Fibroblast of pulmonary artery (primary cell): ENCODE results near the gene FOXP2.
"Not testable (repeated sequence)": the region's sequence is repeated elsewhere in the genome, so short reads cannot be mapped to it uniquely, and the experiment has no call there.

Experiments
- DNase-seq: peaks from one replicate; pipeline ENCODE4 v3.0.0-alpha.2; 2010; ENCODE audit warnings: low read depth
- H3K4me3 ChIP-seq: replicated peaks from 2 replicates; pipeline ENCODE4 v1.5.1; 2011; ENCODE audit warnings: low read depth, mild to moderate bottlenecking, control low read depth, low read length, moderate library complexity
- TF ChIP-seq, protein P1 (sequence below): IDR thresholded peaks from 2 replicates; pipeline ENCODE4 v1.5.1; 2011; ENCODE audit warnings: mild to moderate bottlenecking, control low read depth, low read length, inconsistent platforms; ENCODE audit errors: missing control alignments

Gene FOXP2

DNA sequence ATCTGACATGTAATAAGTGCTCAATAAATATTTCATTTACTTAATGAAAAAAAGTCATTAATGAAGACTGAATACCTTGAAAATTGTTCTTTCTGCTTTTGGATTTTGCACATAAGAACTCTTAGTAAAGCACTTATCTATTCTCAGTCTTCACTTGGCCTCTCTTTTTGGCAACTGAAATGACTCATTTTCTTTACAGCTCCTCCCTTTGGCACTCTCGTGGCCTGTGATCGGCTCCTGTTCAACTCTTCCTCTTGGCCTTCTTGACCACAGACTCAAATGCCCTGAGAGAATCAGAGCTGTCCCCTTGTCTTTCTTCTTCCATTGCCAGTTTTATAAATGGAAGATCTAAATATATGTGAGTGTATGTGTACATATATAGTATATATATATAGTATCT, 54.2 kb downstream of the FOXP2 start:
- TF ChIP-seq, protein P1, sequence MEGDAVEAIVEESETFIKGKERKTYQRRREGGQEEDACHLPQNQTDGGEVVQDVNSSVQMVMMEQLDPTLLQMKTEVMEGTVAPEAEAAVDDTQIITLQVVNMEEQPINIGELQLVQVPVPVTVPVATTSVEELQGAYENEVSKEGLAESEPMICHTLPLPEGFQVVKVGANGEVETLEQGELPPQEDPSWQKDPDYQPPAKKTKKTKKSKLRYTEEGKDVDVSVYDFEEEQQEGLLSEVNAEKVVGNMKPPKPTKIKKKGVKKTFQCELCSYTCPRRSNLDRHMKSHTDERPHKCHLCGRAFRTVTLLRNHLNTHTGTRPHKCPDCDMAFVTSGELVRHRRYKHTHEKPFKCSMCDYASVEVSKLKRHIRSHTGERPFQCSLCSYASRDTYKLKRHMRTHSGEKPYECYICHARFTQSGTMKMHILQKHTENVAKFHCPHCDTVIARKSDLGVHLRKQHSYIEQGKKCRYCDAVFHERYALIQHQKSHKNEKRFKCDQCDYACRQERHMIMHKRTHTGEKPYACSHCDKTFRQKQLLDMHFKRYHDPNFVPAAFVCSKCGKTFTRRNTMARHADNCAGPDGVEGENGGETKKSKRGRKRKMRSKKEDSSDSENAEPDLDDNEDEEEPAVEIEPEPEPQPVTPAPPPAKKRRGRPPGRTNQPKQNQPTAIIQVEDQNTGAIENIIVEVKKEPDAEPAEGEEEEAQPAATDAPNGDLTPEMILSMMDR = no peak
- DNase-seq = no peak
- no peak overlapping the region for H3K4me3 ChIP-seq

DNA sequence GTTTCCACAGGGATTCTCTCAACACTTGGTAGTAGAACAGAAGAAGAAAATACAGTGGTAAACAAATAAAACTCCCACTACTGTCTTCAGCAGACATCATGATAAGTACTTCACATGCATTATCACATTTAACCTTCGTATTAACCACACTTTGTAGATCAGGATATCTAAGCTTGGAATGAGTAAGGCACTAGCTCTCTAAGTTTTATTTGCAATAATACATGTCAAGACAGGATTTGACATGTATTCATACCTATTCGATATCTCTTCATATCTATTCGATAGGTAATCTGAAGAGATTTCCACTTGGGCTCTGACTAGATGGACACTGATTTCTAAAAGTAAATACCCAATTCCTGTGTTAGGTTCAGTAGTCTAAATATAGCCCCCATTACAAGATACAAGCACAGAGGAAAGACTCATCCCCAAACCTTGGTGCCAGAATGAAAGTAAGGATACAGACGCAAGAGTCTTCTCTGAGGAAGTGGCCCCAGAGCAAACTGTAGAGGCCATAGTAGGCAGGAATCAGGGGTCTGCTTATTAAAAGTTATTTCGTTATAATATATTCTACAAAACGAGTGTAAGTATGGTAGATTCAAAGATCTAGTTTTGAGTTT, 58.4 kb downstream of the FOXP2 start:
- DNase-seq = no peak
- TF ChIP-seq, protein P1 = no peak
- no peak overlapping the region for H3K4me3 ChIP-seq

DNA sequence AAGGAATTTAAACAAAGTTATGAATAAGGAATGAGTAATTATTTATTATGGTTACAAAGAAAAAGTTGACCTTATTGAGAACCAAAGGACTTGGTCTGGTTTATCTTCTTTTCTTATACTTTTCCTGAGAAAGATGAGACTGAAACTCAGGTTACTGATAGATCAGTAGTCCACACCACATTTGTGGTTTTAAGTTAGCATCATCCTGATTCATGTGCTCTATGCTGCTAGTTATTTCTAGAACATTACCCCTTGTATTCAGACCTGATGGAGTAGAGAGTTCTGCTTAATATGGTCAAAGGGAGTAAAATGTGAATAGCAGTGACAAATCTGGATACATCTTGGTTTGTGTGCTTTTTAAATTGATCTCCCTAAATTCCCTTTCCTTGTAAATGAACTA, 63.8 kb downstream of the FOXP2 start:
- no peak for DNase-seq
- no peak overlapping the region for H3K4me3 ChIP-seq
- TF ChIP-seq, protein P1 = no peak

DNA sequence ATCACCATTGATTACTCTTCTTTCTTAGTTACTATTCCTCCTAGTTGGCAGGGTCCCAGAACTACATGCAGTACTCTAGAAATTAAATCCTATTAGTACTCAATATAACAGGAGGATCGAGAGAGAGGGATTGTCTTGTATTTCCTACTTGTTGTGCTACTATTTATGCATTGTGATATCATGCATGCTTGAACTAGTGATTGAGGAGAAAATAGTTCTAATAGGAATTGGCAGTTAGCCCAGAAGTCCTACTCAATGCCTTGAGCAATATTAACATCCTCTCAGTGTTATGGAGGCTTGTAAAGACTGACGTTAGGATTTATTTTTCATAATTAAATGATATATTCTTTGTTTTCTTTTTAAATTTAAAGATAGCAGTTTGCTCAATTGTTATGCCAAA, 67.4 kb downstream of the FOXP2 start:
- no peak overlapping the region for H3K4me3 ChIP-seq
- peak; percentile 82 for DNase-seq
- TF ChIP-seq, protein P1 = no peak

DNA sequence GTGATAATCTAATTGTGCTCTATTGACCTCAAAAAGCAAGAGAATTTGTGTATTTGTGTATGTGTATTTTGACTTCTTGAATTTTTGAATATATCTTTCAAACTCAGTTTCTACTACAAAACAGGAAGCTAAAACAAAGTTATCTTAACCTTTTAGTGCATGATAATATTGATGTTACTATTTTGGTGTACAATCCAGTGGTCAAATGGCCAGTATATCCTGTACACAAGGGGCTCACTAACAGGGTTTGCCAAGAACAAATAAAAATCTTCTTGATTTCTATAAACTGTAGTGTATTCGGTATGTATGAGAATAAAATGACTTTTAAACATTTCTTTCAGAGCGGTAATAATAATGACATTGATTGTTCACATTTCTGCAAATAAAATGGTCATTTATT, 69.6 kb downstream of the FOXP2 start:
- TF ChIP-seq, protein P1 = no peak
- no peak for DNase-seq
- H3K4me3 ChIP-seq = no peak overlapping the region

DNA sequence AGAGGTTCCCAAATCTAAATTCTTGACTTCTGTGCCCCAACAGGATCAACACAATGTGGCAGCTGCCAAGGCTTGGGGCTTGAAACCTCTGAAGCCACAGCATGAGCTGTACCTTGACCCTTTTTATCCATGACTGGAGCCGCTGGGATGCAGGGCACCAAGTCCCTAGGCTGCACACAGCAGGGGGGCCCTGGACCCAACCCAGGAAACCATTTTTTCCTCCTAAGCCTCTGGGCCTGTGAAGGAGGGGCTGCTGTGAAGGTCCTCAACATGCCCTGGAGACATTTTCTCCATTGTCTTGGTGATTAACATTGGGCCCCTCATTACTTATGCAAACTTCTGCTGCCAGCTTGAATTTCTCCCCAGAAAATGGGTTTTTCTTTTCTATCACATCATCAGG, 72.6 kb downstream of the FOXP2 start:
- no peak overlapping the region for H3K4me3 ChIP-seq
- TF ChIP-seq, protein P1 = no peak

DNA sequence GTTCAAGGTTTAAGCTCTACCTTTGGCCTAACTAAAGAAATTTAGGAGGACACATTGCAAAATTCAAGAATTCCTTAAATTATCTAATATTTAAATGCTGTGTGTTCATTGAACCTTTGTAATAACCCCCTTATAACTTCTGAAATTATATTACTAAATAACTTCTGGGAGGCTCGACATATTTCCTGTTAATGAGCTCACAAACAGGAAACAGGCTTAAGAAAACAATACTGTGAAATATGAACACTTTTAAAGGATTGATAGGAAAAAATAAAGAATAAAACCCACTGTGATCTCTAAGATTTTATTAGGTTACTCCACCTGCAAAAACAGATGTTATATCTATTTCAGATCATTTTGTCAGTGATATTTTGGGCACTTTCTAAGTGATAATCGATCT, 74.1 kb downstream of the FOXP2 start:
- TF ChIP-seq, protein P1 = no peak
- no peak overlapping the region for H3K4me3 ChIP-seq
- no peak for DNase-seq

More for the DNA sequence above, 72.6 kb downstream of the FOXP2 start:
- no peak for DNase-seq

DNA sequence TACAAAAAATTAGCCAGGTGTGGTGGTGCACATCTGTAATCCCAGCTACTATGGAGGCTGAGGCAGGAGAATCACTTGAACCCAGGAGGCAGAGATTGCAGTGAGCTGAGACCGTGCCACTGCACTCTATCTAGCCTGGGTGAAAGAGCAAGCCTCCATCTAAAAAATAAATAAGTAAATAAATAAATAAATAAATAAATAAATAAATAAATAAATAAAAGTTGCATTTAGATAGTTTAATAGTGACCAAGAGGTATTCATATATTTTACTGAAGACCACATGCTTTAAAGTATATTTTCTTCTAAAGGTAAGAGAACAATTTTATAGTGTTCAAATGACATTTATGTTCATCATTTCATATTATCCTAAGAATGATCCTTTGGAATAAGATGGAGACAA, 82.9 kb downstream of the FOXP2 start:
- not testable (repeated sequence) for H3K4me3 ChIP-seq, DNase-seq
